Left ventricle myocardium superior (tissue), 1 donor: Measurements from ENCODE around the gene TPST2. TPM values are rescaled to one million over a fixed set of nuclear protein-coding genes. Genes with fewer than 3 reads are reported as not detected.

Source experiments
- ATAC-seq: fragments of 200-7000 bp; cut with Tn5 transposase; one replicate; pipeline ENCODE4 v1.9.1; 2020; ENCODE audit warnings: mild to moderate bottlenecking, moderate library complexity
- DNase-seq: peaks from one replicate; pipeline ENCODE4 v3.0.0-alpha.2; 2020
- intact Hi-C: fragments of 100-400 bp; cut with micrococcal nuclease; formaldehyde crosslinking; loops from one replicate; pipeline ENCODE4 v1.11.0; 2022
- total RNA-seq: library from RNA; stranded (reverse); fragmentation: NEBNext Ultra II Directional; extraction: Animal tissue kit (Norgen Biotek cat#: 25700); gene quantifications from one replicate; pipeline ENCODE4 v1.2.1, GENCODE V29; 2021
- donor health status: DM: no; HTN: yes; CAD: no; lungs with severe emphysema.

TPST2 gene
- total RNA-seq, 1 donor from 2014 or later: 27.1 TPM

- DNase-seq (no peak), ATAC-seq (no peak)
- intact Hi-C loops: no loop called here
These were observed 25.8 kb downstream of the TPST2 start for GRCh38 chr22:26564181-26564580.

GRCh38 chr22:26563022-26563421 lies 26.9 kb downstream of the TPST2 start:
- ATAC-seq: no peak
- intact Hi-C loops: no loop called here
- DNase-seq: no peak

GRCh38 chr22:26561756-26562417 lies 28.0 kb downstream of the TPST2 start:
- intact Hi-C loops: no loop called here
- peak; percentile 88 for DNase-seq
- peak; percentile 93 for ATAC-seq

- ATAC-seq (no peak), DNase-seq (no peak)
- intact Hi-C loops: no loop called here
These were observed 29.9 kb downstream of the TPST2 start for GRCh38 chr22:26559961-26560575.

GRCh38 chr22:26558248-26558895 lies 31.6 kb downstream of the TPST2 start:
- no peak for ATAC-seq
- DNase-seq: no peak
- intact Hi-C loops: no loop called here

GRCh38 chr22:26556904-26557303 lies 33.0 kb downstream of the TPST2 start:
- peak; percentile 44 for DNase-seq
- ATAC-seq: peak; percentile 49
- intact Hi-C loops: no loop called here

- ATAC-seq (peak; percentile 77), DNase-seq (peak; percentile 56)
- intact Hi-C loops: no loop called here
These were observed 34.5 kb downstream of the TPST2 start for GRCh38 chr22:26555478-26555877.

GRCh38 chr22:26554956-26555355 lies 35.0 kb downstream of the TPST2 start:
- intact Hi-C loops: no loop called here
- DNase-seq (no peak), ATAC-seq (no peak)

- no peak for DNase-seq
- intact Hi-C loops: no loop called here
- no peak for ATAC-seq
These were observed 36.7 kb downstream of the TPST2 start for GRCh38 chr22:26553056-26553752.

GRCh38 chr22:26552466-26552865 lies 37.5 kb downstream of the TPST2 start:
- intact Hi-C loops: no loop called here
- ATAC-seq (no peak), DNase-seq (no peak)

GRCh38 chr22:26551568-26551967 lies 38.4 kb downstream of the TPST2 start:
- DNase-seq (no peak), ATAC-seq (no peak)
- intact Hi-C loops: no loop called here

GRCh38 chr22:26550498-26551033 lies 39.4 kb downstream of the TPST2 start:
- peak; percentile 87 for ATAC-seq
- DNase-seq: peak; percentile 86
- intact Hi-C loops: no loop called here

GRCh38 chr22:26549902-26550497 lies 39.9 kb downstream of the TPST2 start:
- peak; percentile 42 for ATAC-seq
- intact Hi-C loops: no loop called here

GRCh38 chr22:26548984-26549383 lies 40.9 kb downstream of the TPST2 start:
- DNase-seq (no peak), ATAC-seq (no peak)
- intact Hi-C loops: no loop called here

More at GRCh38 chr22:26549902-26550497, 39.9 kb downstream of the TPST2 start:
- DNase-seq: no peak

- intact Hi-C loops: no loop called here
- ATAC-seq: no peak
- DNase-seq: no peak
These were observed 41.6 kb downstream of the TPST2 start for GRCh38 chr22:26548303-26548702.

GRCh38 chr22:26547837-26548236 lies 42.1 kb downstream of the TPST2 start:
- ATAC-seq (no peak), DNase-seq (no peak)
- intact Hi-C loops: no loop called here

GRCh38 chr22:26547426-26547825 lies 42.5 kb downstream of the TPST2 start:
- DNase-seq (no peak), ATAC-seq (no peak)
- intact Hi-C loops: no loop called here

- intact Hi-C loops: no loop called here
- peak; percentile 82 for ATAC-seq
- peak; percentile 85 for DNase-seq
These were observed 43.6 kb downstream of the TPST2 start for GRCh38 chr22:26546282-26546681.

GRCh38 chr22:26545827-26546226 lies 44.1 kb downstream of the TPST2 start:
- no peak for DNase-seq
- no peak for ATAC-seq
- intact Hi-C loops: no loop called here
